Liver (tissue), 9 donors: Measurements from ENCODE around the gene JOSD2. TPM values are rescaled to one million over a fixed set of nuclear protein-coding genes. Genes with fewer than 3 reads are reported as not detected.

Experiments used
- DNase-seq: peaks from one replicate; pipeline ENCODE4 v3.0.0-alpha.2; 2017; ENCODE audit warnings: low spot score
- H3K27ac ChIP-seq, 2 donors: one replicate each; pipeline ENCODE4 v1.7.0; 2013; ENCODE audit warnings: inconsistent platforms in 2 of 2, low read length in 2 of 2, control low read depth in 1 of 2, low read depth in 1 of 2, mild to moderate bottlenecking in 1 of 2
- H3K27me3 ChIP-seq, 4 donors: one replicate each; pipeline versions ENCODE4 v1.6.1 to v1.7.0; 2013; ENCODE audit warnings: low read length in 3 of 4, inconsistent platforms in 1 of 4, mild to moderate bottlenecking in 1 of 4, moderate library complexity in 1 of 4; ENCODE audit not compliant: control insufficient read depth in 4 of 4, insufficient read depth in 4 of 4
- H3K36me3 ChIP-seq, 4 donors: one replicate each; pipeline versions ENCODE4 v1.6.1 to v1.7.0; 2013; ENCODE audit warnings: low read length in 3 of 4, mild to moderate bottlenecking in 3 of 4, low read depth in 1 of 4, moderate library complexity in 1 of 4; ENCODE audit not compliant: control insufficient read depth in 4 of 4, insufficient read depth in 3 of 4
- H3K4me1 ChIP-seq, 4 donors: one replicate each; pipeline versions ENCODE4 v1.6.1 to v1.7.0; 2013; ENCODE audit warnings: low read length in 3 of 4, mild to moderate bottlenecking in 3 of 4, moderate library complexity in 1 of 4; ENCODE audit not compliant: control insufficient read depth in 4 of 4, insufficient read depth in 4 of 4
- H3K4me3 ChIP-seq, 3 donors: one replicate each; pipeline versions ENCODE4 v1.6.1 to v1.7.0; 2013; ENCODE audit warnings: low read length in 3 of 3, control low read depth in 1 of 3, low read depth in 1 of 3, mild to moderate bottlenecking in 1 of 3
- H3K9ac ChIP-seq, 2 donors: one replicate each; pipeline ENCODE4 v1.7.0; 2013; ENCODE audit warnings: low read length in 2 of 2, mild to moderate bottlenecking in 2 of 2, moderate library complexity in 2 of 2, control low read depth in 1 of 2, low read depth in 1 of 2
- H3K9me3 ChIP-seq, 4 donors: one replicate each; pipeline versions ENCODE4 v1.6.1 to v1.7.0; 2013; ENCODE audit warnings: low read length in 3 of 4; ENCODE audit not compliant: control insufficient read depth in 4 of 4
- ATF3 ChIP-seq: IDR thresholded peaks from 2 replicates; pipeline ENCODE4 v1.6.1; 2016; ENCODE audit warnings: antibody characterized with exemption
- CTCF ChIP-seq: fragments of 150-350 bp; IDR thresholded peaks from 2 replicates; pipeline ENCODE4 v1.5.1; 2017; ENCODE audit warnings: improper control_type of control experiment, low read depth, low read length; ENCODE audit not compliant: missing input control
- EGR1 ChIP-seq, 2 donors: IDR thresholded peaks; 2 replicates each; pipeline ENCODE4 v1.6.1; 2016 to 2018; ENCODE audit warnings: antibody characterized with exemption in 2 of 2, low read depth in 2 of 2
- FOXA1 ChIP-seq: IDR thresholded peaks from 2 replicates; pipeline ENCODE4 v1.6.1; 2016; ENCODE audit warnings: antibody characterized with exemption
- FOXA2 ChIP-seq: IDR thresholded peaks from 2 replicates; pipeline ENCODE4 v1.6.1; 2016; ENCODE audit warnings: antibody characterized with exemption
- HNF4A ChIP-seq, 2 donors: conservative IDR thresholded peaks; 2 replicates each; pipeline ENCODE4 v1.6.1; 2016; ENCODE audit warnings: antibody characterized with exemption in 2 of 2, mild to moderate bottlenecking in 2 of 2
- HNF4G ChIP-seq: IDR thresholded peaks from 2 replicates; pipeline ENCODE4 v1.6.1; 2016; ENCODE audit warnings: antibody characterized with exemption
- MAX ChIP-seq: IDR thresholded peaks from 2 replicates; pipeline ENCODE4 v1.6.1; 2016; ENCODE audit warnings: antibody characterized with exemption
- NR2F2 ChIP-seq: IDR thresholded peaks from 2 replicates; pipeline ENCODE4 v1.6.1; 2016; ENCODE audit warnings: antibody characterized with exemption
- RAD21 ChIP-seq, 2 donors: IDR thresholded peaks; 2 replicates each; pipeline ENCODE4 v1.6.1; 2016; ENCODE audit warnings: antibody characterized with exemption in 2 of 2, mild to moderate bottlenecking in 2 of 2
- REST ChIP-seq: IDR thresholded peaks from 2 replicates; pipeline ENCODE4 v1.6.1; 2016; ENCODE audit warnings: antibody characterized with exemption, mild to moderate bottlenecking
- RXRA ChIP-seq, 2 donors: IDR thresholded peaks; 2 replicates each; pipeline ENCODE4 v1.6.1; 2017 to 2018; ENCODE audit warnings: antibody characterized with exemption in 2 of 2, mild to moderate bottlenecking in 1 of 2
- SP1 ChIP-seq: IDR thresholded peaks from 2 replicates; pipeline ENCODE4 v1.6.1; 2018; ENCODE audit warnings: antibody characterized with exemption, mild to moderate bottlenecking
- TAF1 ChIP-seq: conservative IDR thresholded peaks from 2 replicates; pipeline ENCODE4 v1.6.1; 2016; ENCODE audit warnings: antibody characterized with exemption, mild to moderate bottlenecking
- YY1 ChIP-seq: IDR thresholded peaks from 2 replicates; pipeline ENCODE4 v1.6.1; 2016; ENCODE audit warnings: antibody characterized with exemption, mild to moderate bottlenecking
- ZBTB33 ChIP-seq: IDR thresholded peaks from 2 replicates; pipeline ENCODE4 v1.6.1; 2016; ENCODE audit warnings: antibody characterized with exemption
- WGBS: extraction: QIAGEN DNeasy Blood & Tissue Kit; methylation state at CpG from one replicate; pipeline ENCODE4 v1.1.7; 2013; 5-methylcytosine and 5-hydroxymethylcytosine counted together
- polyA plus RNA-seq, 2 donors: library from polyadenylated mRNA; stranded (reverse) in 1 of 2; unstranded in 1 of 2; fragments of 200-250 nt in 1 of 2; fragments of >200 nt in 1 of 2; fragmentation: Nextera tagmentation in 1 of 2; extraction: Ambion mirVana in 1 of 2; gene quantifications; one replicate each; pipeline versions ENCODE4 v1.2.1 to v1.2.3, GENCODE V29; 2013 to 2015
- total RNA-seq, 2 donors: library from RNA; depleted of rRNA; stranded (reverse); fragments of >200 nt; gene quantifications; one replicate each; pipeline ENCODE4 v1.2.3, GENCODE V29; 2014
- donor health status: healthy.
- donor health status: healthy.
- donor health status: healthy.
- donor health status: healthy.
- donor health status: healthy.

The JOSD2 gene
- total and polyA plus RNA-seq, 4 donors: 6.6 to 32.9 (median 20.0) TPM

GRCh38 chr19:50505856-50506611, 5.0 kb downstream of the JOSD2 start:
- H3K9ac ChIP-seq: no peak overlapping the region
- H3K36me3 ChIP-seq: no peaks in the 10 kb centered on the region
- no peak for DNase-seq
- H3K4me1 ChIP-seq: peaks cover 0 to 9% (median 3%) of the 10 kb centered on the region in 4 donors
- H3K9me3 ChIP-seq: no peaks in the 10 kb centered on the region
- 95% methylated on average over 30 of the region's 30 CpGs for WGBS
- no peak overlapping the region for H3K27ac ChIP-seq
- TF ChIP-seq FOXA2 (no peak), FOXA1 (no peak), RAD21 (IDR thresholded peaks at IDR 0.05) (no peak), REST (no peak), RXRA (IDR thresholded peaks at IDR 0.05) (no peak), NR2F2 (no peak), EGR1 (IDR thresholded peaks at IDR 0.05; ENCODE audit: low read depth in 2 of 2) (no peak), MAX (no peak), HNF4G (no peak), CTCF (no peak), YY1 (no peak), HNF4A (conservative IDR thresholded peaks at IDR 0.05) (no peak), SP1 (no peak), ATF3 (no peak)
- H3K4me3 ChIP-seq: no peak overlapping the region
- no peaks in the 10 kb centered on the region for H3K27me3 ChIP-seq

- 86% methylated on average over 25 of the region's 25 CpGs for WGBS
- H3K9me3 ChIP-seq: no peaks in the 10 kb centered on the region
- no peak overlapping the region for H3K27ac ChIP-seq
- DNase-seq: no peak
- no peak overlapping the region for H3K9ac ChIP-seq
- no peaks in the 10 kb centered on the region for H3K4me1 ChIP-seq
- H3K4me3 ChIP-seq: no peak overlapping the region
- H3K36me3 ChIP-seq: no peaks in the 10 kb centered on the region
- H3K27me3 ChIP-seq: no peaks in the 10 kb centered on the region
- TF ChIP-seq FOXA2: no peak
- TF ChIP-seq TAF1: no peak
- TF ChIP-seq REST: no peak
- no peak for TF ChIP-seq ZBTB33
- TF ChIP-seq YY1: no peak
- TF ChIP-seq CTCF: no peak
Observed at GRCh38 chr19:50501568-50502475, 9.2 kb downstream of the JOSD2 start.
